Measurements from ENCODE around the gene HOXD4. TPM values are rescaled to one million over a fixed set of nuclear protein-coding genes. Genes with fewer than 3 reads are reported as not detected.
A peak's percentile ranks its signal among the peaks of the same experiment; 100 is the strongest.

HOXD4 gene
- total RNA-seq (2021; ENCODE audit: unreplicated experiment) (0.61 TPM), Bru-seq, nascent RNA (percentile 45 among the genes with signal in this experiment), BruChase-seq, experiment 1, labeled RNA remaining after a 6-hour chase (percentile 6 among the genes with signal in this experiment), BruChase-seq, experiment 2, labeled RNA remaining after a 2-hour chase (percentile 54 among the genes with signal in this experiment)
- 0.07 and 0.39 TPM in 2 replicates for polyA plus RNA-seq (2012)
- long read RNA-seq, result 0 reads

- ATAC-seq, result no peak
Measured at GRCh38 chr2:176151442-176152287, at the start of gene HOXD4. Gene HOXD4 (plus strand): TSS chr2:176151550. CDS start chr2:176151634, 84 bp downstream.

More at GRCh38 chr2:176151442-176152287, at the start of gene HOXD4:
- Histone ChIP-seq H2AFZ (ENCODE audit: low read depth, low read length, poor library complexity, severe bottlenecking) (no peak within 1 kb of the TSS), H3K9me2 (ENCODE audit: insufficient read depth) (no peaks in the 10 kb centered on the region), H3K9me3 (ENCODE audit: control insufficient read depth in 1 of 2, insufficient read depth in 1 of 2, low read depth in 1 of 2, low read length in 2 of 2) (no peaks in the 10 kb centered on the region), H3K9ac (ENCODE audit: low read length) (no peak within 1 kb of the TSS), H3K79me2 (ENCODE audit: insufficient read depth, low read length) (no peaks in the 10 kb centered on the region), H3K4me2 (ENCODE audit: low read length) (no peak within 1 kb of the TSS), H4K20me1 (ENCODE audit: insufficient read depth) (no peaks in the 10 kb centered on the region), H3K36me3 (ENCODE audit: control insufficient read depth in 1 of 2, insufficient read depth in 2 of 2, low read length in 2 of 2) (no peaks in the 10 kb centered on the region), H3K4me1 (ENCODE audit: control insufficient read depth in 1 of 2, insufficient read depth in 2 of 2, low read length in 2 of 2) (no peaks in the 10 kb centered on the region), H3K27me3 (ENCODE audit: insufficient read depth, low read length) (no peaks in the 10 kb centered on the region), H3K27ac (ENCODE audit: low read depth, low read length) (no peak within 1 kb of the TSS), H3K4me3 (replicated peaks in 1 of 2; ENCODE audit: low read depth in 1 of 2, low read length in 2 of 2) (no peak within 1 kb of the TSS)
- CTCF ChIA-PET, result no interaction called here
- RAD21 ChIA-PET (ENCODE audit: low non-redundant PET in 1 of 2, low total read pairs in 2 of 2, uncharacterized antibody in 2 of 2, unreplicated experiment in 2 of 2), result no interaction called here
- TF ChIP-seq, protein P1, sequence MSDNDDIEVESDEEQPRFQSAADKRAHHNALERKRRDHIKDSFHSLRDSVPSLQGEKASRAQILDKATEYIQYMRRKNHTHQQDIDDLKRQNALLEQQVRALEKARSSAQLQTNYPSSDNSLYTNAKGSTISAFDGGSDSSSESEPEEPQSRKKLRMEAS (IDR thresholded peaks at IDR 0.05), result no peak
- TF ChIP-seq ZNF274 (IDR thresholded peaks at IDR 0.05; ENCODE audit: low read depth, low read length) (no peak), EZH2phosphoT487 (IDR thresholded peaks at IDR 0.05; ENCODE audit: borderline replicate concordance) (no peak), ZBTB33 (IDR thresholded peaks at IDR 0.05; ENCODE audit: extremely low read depth, insufficient replicate concordance, low read length) (no peak), EGR1 (IDR thresholded peaks at IDR 0.05; ENCODE audit: low read depth) (no peak), TCF7L2 (IDR thresholded peaks at IDR 0.05; ENCODE audit: borderline replicate concordance, extremely low read depth, insufficient read depth, insufficient read length) (no peak), SP1 (IDR thresholded peaks at IDR 0.05; ENCODE audit: low read depth) (no peak), SIN3A (IDR thresholded peaks at IDR 0.05; ENCODE audit: low read depth) (no peak), ATF3 (IDR thresholded peaks at IDR 0.05) (no peak), POLR2AphosphoS5 (IDR thresholded peaks at IDR 0.05; ENCODE audit: low read depth, low read length) (no peak), ELF1 (IDR thresholded peaks at IDR 0.05; ENCODE audit: borderline replicate concordance, low read depth) (no peak), ZFX (IDR thresholded peaks at IDR 0.05) (no peak), SRF (IDR thresholded peaks at IDR 0.05; ENCODE audit: low read depth) (no peak), POLR2A (IDR thresholded peaks at IDR 0.05; ENCODE audit: borderline replicate concordance, extremely low read depth, insufficient read depth, insufficient read length) (no peak), FOSL1 (IDR thresholded peaks at IDR 0.05; ENCODE audit: low read depth) (no peak)
- TF ChIP-seq, protein P2, sequence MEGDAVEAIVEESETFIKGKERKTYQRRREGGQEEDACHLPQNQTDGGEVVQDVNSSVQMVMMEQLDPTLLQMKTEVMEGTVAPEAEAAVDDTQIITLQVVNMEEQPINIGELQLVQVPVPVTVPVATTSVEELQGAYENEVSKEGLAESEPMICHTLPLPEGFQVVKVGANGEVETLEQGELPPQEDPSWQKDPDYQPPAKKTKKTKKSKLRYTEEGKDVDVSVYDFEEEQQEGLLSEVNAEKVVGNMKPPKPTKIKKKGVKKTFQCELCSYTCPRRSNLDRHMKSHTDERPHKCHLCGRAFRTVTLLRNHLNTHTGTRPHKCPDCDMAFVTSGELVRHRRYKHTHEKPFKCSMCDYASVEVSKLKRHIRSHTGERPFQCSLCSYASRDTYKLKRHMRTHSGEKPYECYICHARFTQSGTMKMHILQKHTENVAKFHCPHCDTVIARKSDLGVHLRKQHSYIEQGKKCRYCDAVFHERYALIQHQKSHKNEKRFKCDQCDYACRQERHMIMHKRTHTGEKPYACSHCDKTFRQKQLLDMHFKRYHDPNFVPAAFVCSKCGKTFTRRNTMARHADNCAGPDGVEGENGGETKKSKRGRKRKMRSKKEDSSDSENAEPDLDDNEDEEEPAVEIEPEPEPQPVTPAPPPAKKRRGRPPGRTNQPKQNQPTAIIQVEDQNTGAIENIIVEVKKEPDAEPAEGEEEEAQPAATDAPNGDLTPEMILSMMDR (IDR thresholded peaks at IDR 0.05 in 2 of 3, conservative IDR thresholded peaks at IDR 0.05 in 1 of 3; ENCODE audit: borderline replicate concordance in 1 of 3, insufficient read depth in 1 of 3, low read depth in 2 of 3, low read length in 2 of 3), result no peak
- DNase-seq (ENCODE audit: low read depth, low spot score), result no peak
- BruUV-seq (replicated peaks), result no TSS peak
- POLR2A ChIA-PET, result no interaction called here
- intact Hi-C loops (cut with micrococcal nuclease), result no loop called here
